Gastrocnemius medialis (tissue), 4 donors: ENCODE results near the gene SLC66A1. TPM values are rescaled to one million over a fixed set of nuclear protein-coding genes. Genes with fewer than 3 reads are reported as not detected.

ENCODE experiments used
- ATAC-seq, 2 donors: fragments of 150-250 bp; one replicate each; pipeline ENCODE4 v1.9.1; 2016
- DNase-seq, 2 donors: peaks; one replicate each; pipeline ENCODE4 v3.0.0-alpha.2; 2019
- H3K27ac ChIP-seq, 4 donors: fragments of 200-600 bp; sonication (generic); 1 replicate in 1 of 4; 2 replicates in 3 of 4; pipeline ENCODE4 v1.5.1; 2016 to 2018; ENCODE audit warnings: mild to moderate bottlenecking in 2 of 4, moderate library complexity in 1 of 4
- H3K27me3 ChIP-seq, 3 donors: fragments of 200-600 bp; sonication (generic) in 2 of 3; 1 replicate in 1 of 3; 2 replicates in 2 of 3; pipeline versions ENCODE4 v1.5.1 to v1.6.0; 2016 to 2019; ENCODE audit warnings: mild to moderate bottlenecking in 1 of 3, moderate library complexity in 1 of 3
- H3K36me3 ChIP-seq, 2 donors: fragments of 200-600 bp; sonication (generic) in 1 of 2; one replicate each; pipeline ENCODE4 v1.5.1; 2017 to 2018
- H3K4me1 ChIP-seq, 2 donors: fragments of 200-600 bp; sonication (generic) in 1 of 2; one replicate each; pipeline ENCODE4 v1.5.1; 2016 to 2017; ENCODE audit warnings: mild to moderate bottlenecking in 2 of 2
- H3K4me3 ChIP-seq, 4 donors: fragments of 200-600 bp; sonication (generic) in 3 of 4; 1 replicate in 1 of 4; 2 replicates in 3 of 4; pipeline ENCODE4 v1.5.1; 2016 to 2019; ENCODE audit warnings: mild to moderate bottlenecking in 2 of 4
- H3K9me3 ChIP-seq, 3 donors: fragments of 200-600 bp; sonication (generic) in 2 of 3; 1 replicate in 1 of 3; 2 replicates in 2 of 3; pipeline ENCODE4 v1.5.1; 2016 to 2019
- POLR2A ChIP-seq, 2 donors: fragments of 450-650 bp; IDR thresholded peaks; one replicate each; pipeline ENCODE4 v1.6.1; 2017; ENCODE audit warnings: antibody characterized with exemption in 2 of 2, mild to moderate bottlenecking in 2 of 2, moderate library complexity in 2 of 2
- in situ Hi-C, 4 donors: fragments of 200-750 bp; cut with MboI; loops; one replicate each; pipeline versions ENCODE4 v1.15.0 to v1.8.0; 2017; ENCODE audit warnings: low sequenced_read_pairs in 4 of 4
- intact Hi-C: fragments of 100-400 bp; cut with DNase I; formaldehyde crosslinking; loops from one replicate; pipeline ENCODE4 v1.15.1; 2023; ENCODE audit warnings: low total_unique reads
- total RNA-seq, 4 donors: library from RNA; depleted of rRNA; stranded (reverse); fragments of >200 nt; gene quantifications; one replicate each; pipeline versions ENCODE4 v1.1.0 to v1.2.3, GENCODE V29; 2016
- TF ChIP-seq, protein P1 (sequence below), 5 experiments: fragments of 450-650 bp in 3 of 5; fragments of 200-600 bp in 2 of 5; sonication (generic) in 2 of 5; IDR thresholded peaks in 4 of 5; conservative IDR thresholded peaks in 1 of 5; 1 replicate in 4 of 5; 2 replicates in 1 of 5; pipeline ENCODE4 v1.5.1; 2016 to 2019; ENCODE audit warnings: antibody characterized with exemption in 5 of 5, mild to moderate bottlenecking in 3 of 5, moderate library complexity in 3 of 5

Gene SLC66A1
- total RNA-seq, 4 donors from 2014 or later = 13.9 to 30.0 (median 19.3) TPM

DNA sequence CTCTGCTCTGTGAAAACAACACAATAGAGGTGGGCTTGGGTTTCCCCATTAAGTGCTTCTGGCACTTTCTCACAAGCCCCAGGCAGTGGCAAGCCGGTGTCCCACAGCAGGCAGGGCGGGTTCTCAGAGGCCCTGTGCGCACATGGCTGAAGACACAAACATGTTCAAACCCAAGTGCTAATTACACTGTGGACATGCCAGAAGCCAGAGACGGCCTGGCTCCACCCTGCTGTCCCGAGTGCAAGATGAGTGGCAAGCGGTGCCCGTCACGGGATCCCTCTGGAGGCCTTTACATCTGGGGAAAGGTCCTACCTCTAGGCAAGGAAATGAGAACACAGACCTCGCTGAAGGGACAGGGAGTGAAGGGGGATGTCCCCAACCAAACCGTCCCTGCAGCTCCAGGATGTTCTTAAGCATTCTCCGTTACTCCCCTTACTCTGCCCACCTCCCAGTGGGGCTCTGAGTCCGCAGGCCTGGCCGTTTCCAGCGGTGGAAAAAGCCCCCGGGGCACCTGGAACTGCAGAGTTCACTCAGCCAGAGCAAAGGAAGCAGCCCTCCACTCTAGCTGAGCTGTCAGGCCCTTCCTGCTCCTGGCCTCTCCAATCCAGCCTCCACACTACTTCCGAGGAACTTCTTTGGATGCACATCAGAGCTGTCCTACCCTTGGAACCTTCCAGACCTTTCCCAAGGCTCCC, 57.4 kb downstream of the SLC66A1 start:
- Histone ChIP-seq H3K36me3 (no peaks in the 10 kb centered on the region), H3K9me3 (no peaks in the 10 kb centered on the region), H3K27ac (no peak overlapping the region), H3K27me3 (no peaks in the 10 kb centered on the region), H3K4me1 (peaks cover 14 to 15% of the 10 kb centered on the region in 2 donors), H3K4me3 (no peak overlapping the region)
- in situ Hi-C loops (no loop called here), intact Hi-C loops (no loop called here)
- no peak for DNase-seq
- TF ChIP-seq POLR2A (IDR thresholded peaks at IDR 0.05) = no peak
- TF ChIP-seq, protein P1, sequence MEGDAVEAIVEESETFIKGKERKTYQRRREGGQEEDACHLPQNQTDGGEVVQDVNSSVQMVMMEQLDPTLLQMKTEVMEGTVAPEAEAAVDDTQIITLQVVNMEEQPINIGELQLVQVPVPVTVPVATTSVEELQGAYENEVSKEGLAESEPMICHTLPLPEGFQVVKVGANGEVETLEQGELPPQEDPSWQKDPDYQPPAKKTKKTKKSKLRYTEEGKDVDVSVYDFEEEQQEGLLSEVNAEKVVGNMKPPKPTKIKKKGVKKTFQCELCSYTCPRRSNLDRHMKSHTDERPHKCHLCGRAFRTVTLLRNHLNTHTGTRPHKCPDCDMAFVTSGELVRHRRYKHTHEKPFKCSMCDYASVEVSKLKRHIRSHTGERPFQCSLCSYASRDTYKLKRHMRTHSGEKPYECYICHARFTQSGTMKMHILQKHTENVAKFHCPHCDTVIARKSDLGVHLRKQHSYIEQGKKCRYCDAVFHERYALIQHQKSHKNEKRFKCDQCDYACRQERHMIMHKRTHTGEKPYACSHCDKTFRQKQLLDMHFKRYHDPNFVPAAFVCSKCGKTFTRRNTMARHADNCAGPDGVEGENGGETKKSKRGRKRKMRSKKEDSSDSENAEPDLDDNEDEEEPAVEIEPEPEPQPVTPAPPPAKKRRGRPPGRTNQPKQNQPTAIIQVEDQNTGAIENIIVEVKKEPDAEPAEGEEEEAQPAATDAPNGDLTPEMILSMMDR (IDR thresholded peaks at IDR 0.05 in 4 of 5, conservative IDR thresholded peaks at IDR 0.05 in 1 of 5) = no peak
- peak in 1 of 2 donors; percentile 7 for ATAC-seq

DNA sequence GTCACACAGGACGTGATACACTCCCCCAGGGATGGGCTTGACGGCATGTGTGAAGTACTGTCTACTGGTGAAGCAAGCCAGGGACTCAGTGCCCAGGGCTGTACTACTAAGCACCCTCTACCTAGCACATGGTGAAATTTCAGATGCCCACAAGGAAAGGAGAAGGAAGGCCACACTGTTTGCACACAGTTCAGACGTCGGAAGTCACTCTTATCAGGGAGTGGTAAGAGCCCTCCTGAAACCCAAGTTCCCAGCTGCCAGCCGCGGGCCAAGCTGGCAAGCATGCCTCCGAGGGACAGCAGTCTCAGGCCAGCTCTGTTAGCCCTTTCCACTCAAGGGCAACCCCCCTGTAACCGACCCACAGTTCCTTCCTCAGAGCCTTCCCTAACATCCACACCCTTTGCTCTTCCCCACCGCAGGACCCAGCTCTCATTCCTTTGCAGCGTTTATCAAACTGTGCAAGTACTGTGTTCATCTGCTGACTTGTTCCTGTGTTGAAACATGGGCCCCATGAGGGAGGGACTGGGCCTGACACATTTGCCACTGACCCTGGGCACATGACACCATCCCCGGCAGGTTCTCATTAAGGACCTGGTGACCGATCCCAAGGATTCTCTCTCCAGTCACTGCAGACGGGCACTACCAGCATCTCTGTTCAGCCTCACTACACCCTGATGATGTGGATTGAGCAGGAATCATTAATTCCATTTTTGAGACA, 58.5 kb downstream of the SLC66A1 start:
- H3K27me3 ChIP-seq = no peaks in the 10 kb centered on the region
- no peak for TF ChIP-seq POLR2A (IDR thresholded peaks at IDR 0.05)
- TF ChIP-seq, protein P1 (IDR thresholded peaks at IDR 0.05 in 4 of 5, conservative IDR thresholded peaks at IDR 0.05 in 1 of 5) = no peak
- intact Hi-C loops (no loop called here), in situ Hi-C loops (no loop called here)
- peaks cover 13 to 15% of the 10 kb centered on the region in 2 donors for H3K4me1 ChIP-seq
- ATAC-seq (no peak), DNase-seq (no peak)
- no peaks in the 10 kb centered on the region for H3K36me3 ChIP-seq
- no peaks in the 10 kb centered on the region for H3K9me3 ChIP-seq
- H3K4me3 ChIP-seq = no peak overlapping the region
- H3K27ac ChIP-seq = no peak overlapping the region

DNA sequence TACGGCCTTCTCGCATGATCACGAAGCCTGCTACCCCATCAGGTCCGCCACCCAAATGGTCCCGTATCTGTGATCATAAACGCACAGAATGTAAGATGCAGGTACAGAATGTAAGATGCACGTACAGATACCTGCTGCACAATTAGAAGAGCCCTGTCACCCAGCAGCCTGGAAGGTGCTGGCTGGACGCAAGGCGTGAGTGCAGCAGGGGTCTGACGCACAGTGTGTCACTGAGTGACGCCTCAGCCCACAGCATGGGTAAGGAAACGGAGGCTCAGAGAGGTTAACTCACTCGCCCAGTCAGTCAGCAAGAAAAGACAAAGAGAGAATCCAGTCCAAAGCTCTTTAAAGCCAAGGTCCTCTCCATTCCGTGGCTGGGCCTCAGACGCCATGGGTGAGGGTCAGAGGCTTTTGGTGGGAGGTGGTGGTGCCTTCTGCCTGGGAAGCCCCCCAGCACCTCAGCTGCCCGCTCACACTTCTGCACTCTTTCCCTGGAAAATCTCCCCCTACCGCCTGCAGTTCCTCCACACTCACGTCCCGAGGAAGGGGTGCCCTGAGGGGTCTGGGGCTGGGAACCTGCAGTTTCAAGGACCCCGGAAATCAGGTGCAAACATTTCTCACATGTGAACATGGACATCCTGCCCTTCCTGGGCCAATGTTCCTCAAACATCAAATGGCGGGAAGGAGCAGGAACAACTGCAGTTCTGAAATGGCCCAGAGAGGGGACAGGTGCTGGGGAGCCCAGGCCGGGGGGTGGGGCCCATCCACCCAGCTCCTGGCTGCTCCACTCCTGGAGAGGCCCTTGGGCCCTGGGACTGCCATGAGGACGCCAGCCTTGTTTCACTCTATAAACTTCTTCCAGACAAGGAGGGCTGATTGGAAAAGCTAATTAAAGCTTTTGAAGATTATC, 59.4 kb downstream of the SLC66A1 start:
- TF ChIP-seq, protein P1 (IDR thresholded peaks at IDR 0.05 in 4 of 5, conservative IDR thresholded peaks at IDR 0.05 in 1 of 5) = no peak
- no peak for TF ChIP-seq POLR2A (IDR thresholded peaks at IDR 0.05)
- Histone ChIP-seq H3K4me1 (peaks cover 13 to 15% of the 10 kb centered on the region in 2 donors), H3K9me3 (no peaks in the 10 kb centered on the region), H3K4me3 (no peak overlapping the region), H3K27me3 (no peaks in the 10 kb centered on the region), H3K36me3 (peaks cover 0 to 3% of the 10 kb centered on the region in 2 donors), H3K27ac (no peak overlapping the region)
- intact Hi-C loops = no loop called here
- no peak for DNase-seq
- in situ Hi-C loops = no loop called here
- ATAC-seq = no peak

DNA sequence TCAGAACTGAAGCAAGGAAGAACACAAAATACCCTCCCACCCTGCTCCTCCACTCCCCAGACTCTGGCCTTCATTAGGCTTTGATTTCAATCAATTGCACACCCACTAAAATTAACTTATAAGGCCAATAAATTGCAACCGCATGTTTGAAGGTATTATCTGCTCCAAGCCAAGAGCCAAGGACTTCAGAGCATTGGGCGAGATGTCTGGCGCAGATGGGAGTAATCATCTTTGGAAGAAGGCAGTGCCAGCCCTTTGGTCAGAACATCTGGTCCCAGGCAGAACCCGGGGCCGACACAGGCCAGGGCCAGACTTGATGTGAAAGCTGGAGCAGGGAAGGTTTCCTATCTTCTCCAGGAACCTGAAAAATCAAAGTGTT, 60.0 kb downstream of the SLC66A1 start:
- TF ChIP-seq POLR2A (IDR thresholded peaks at IDR 0.05) = no peak
- TF ChIP-seq, protein P1 (IDR thresholded peaks at IDR 0.05 in 4 of 5, conservative IDR thresholded peaks at IDR 0.05 in 1 of 5) = no peak
- Histone ChIP-seq H3K27ac (no peak overlapping the region), H3K4me1 (peaks cover 9 to 12% of the 10 kb centered on the region in 2 donors), H3K27me3 (no peaks in the 10 kb centered on the region), H3K36me3 (peaks cover 0 to 10% of the 10 kb centered on the region in 2 donors), H3K4me3 (no peak overlapping the region), H3K9me3 (no peaks in the 10 kb centered on the region)
- DNase-seq = no peak
- in situ Hi-C loops (no loop called here), intact Hi-C loops (no loop called here)
- no peak for ATAC-seq
